Subcutaneous adipose tissue (tissue), 4 donors: ENCODE data around the gene POMGNT1. TPM values are rescaled to one million over a fixed set of nuclear protein-coding genes. Genes with fewer than 3 reads are reported as not detected.

Experiments used
- total RNA-seq, 4 donors: library from RNA; depleted of rRNA; stranded (reverse); fragments of >200 nt; gene quantifications; one replicate each; pipeline ENCODE4 v1.1.0, GENCODE V29; 2016
- TF ChIP-seq, protein P1 (sequence below): fragments of 450-650 bp; IDR thresholded peaks from one replicate; pipeline ENCODE4 v1.5.1; 2016; ENCODE audit warnings: low read depth, mild to moderate bottlenecking, control low read depth, antibody characterized with exemption, moderate library complexity

Gene POMGNT1
- total RNA-seq, 4 donors from 2014 or later = 20.4 to 37.2 (median 35.9) TPM

- TF ChIP-seq, protein P1, sequence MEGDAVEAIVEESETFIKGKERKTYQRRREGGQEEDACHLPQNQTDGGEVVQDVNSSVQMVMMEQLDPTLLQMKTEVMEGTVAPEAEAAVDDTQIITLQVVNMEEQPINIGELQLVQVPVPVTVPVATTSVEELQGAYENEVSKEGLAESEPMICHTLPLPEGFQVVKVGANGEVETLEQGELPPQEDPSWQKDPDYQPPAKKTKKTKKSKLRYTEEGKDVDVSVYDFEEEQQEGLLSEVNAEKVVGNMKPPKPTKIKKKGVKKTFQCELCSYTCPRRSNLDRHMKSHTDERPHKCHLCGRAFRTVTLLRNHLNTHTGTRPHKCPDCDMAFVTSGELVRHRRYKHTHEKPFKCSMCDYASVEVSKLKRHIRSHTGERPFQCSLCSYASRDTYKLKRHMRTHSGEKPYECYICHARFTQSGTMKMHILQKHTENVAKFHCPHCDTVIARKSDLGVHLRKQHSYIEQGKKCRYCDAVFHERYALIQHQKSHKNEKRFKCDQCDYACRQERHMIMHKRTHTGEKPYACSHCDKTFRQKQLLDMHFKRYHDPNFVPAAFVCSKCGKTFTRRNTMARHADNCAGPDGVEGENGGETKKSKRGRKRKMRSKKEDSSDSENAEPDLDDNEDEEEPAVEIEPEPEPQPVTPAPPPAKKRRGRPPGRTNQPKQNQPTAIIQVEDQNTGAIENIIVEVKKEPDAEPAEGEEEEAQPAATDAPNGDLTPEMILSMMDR = no peak
Observed at GRCh38 chr1:46175243-46175642, 23.0 kb downstream of the POMGNT1 start.

DNA sequence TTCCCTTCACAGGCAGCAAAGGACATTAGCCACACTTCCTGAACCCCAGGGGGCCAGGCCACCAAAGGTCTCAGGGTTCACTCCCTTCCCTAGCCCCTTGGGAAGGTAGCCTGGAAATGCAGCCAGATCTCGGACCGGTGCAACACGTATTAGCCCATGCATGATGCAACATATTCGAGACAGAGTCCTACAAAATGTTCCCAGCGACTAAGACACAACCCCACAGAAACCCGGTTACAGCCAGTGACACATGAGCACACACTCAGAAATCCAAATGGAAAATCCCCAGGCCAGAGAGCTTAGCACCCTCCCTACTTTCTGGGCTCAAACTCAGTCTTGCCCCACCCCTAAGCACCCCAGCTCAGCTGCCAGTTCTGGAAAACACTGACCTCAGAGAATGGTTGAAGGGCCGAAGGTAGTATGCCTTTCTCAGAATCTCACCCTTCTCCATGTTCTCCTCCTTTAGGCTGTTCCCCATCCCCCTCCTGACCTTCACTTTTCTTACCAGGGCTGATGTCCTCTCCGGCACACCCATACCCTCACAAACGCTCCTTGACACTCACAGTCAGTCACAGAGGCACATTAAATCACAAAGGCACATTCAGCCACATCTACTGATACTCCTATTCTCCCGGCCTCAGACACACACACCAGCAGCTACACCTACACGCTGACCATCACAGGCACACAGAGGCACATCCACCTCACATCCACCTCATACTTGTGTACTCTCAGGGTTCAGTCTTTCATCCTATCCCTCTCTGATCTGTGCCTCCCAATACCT, 23.6 kb downstream of the POMGNT1 start, which contains the start of gene TSPAN1:
TSS of gene TSPAN1 (plus strand) at position 640 of the 784 bp plus-strand sequence. CDS start 6,021 bp downstream, outside the sequence.
- TF ChIP-seq, protein P1 = no peak

- TF ChIP-seq, protein P1 = no peak
Observed at GRCh38 chr1:46173361-46173856, 24.8 kb downstream of the POMGNT1 start.

GRCh38 chr1:46172321-46172720, 25.9 kb downstream of the POMGNT1 start:
- TF ChIP-seq, protein P1 = no peak

GRCh38 chr1:46171871-46172270, 26.4 kb downstream of the POMGNT1 start:
- TF ChIP-seq, protein P1 = no peak

DNA sequence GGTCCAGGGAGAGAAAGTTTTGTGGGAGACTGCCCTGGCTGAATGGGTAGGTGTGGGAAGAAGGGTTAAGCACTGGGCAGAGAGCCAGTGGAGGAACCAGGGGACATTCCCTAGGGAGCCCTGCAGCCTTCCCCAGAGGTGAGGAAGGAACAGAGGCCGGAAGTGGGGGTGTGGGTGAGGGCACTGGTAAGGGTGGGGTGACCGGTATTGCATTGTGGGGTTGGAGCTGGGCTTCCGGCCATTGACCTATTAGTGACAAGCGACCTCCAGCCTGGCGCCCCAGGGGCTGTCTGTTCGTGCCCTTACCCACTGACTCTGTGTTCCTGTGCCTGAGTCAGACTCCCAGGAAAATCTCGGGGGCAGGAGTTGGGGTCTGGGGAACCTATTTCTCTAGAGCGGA, 26.9 kb downstream of the POMGNT1 start:
- TF ChIP-seq, protein P1 = no peak

GRCh38 chr1:46169811-46170454, 28.3 kb downstream of the POMGNT1 start:
- TF ChIP-seq, protein P1 = no peak
